GM18868 (cell line): ENCODE data around the gene FEM1C.

Experiments used
- ATAC-seq: cut with Tn5 transposase; IDR thresholded peaks from one replicate; pipeline ENCODE4 v1.9.1; 2021; ENCODE audit warnings: mild to moderate bottlenecking, moderate library complexity; ENCODE audit not compliant: unreplicated experiment

FEM1C gene

DNA sequence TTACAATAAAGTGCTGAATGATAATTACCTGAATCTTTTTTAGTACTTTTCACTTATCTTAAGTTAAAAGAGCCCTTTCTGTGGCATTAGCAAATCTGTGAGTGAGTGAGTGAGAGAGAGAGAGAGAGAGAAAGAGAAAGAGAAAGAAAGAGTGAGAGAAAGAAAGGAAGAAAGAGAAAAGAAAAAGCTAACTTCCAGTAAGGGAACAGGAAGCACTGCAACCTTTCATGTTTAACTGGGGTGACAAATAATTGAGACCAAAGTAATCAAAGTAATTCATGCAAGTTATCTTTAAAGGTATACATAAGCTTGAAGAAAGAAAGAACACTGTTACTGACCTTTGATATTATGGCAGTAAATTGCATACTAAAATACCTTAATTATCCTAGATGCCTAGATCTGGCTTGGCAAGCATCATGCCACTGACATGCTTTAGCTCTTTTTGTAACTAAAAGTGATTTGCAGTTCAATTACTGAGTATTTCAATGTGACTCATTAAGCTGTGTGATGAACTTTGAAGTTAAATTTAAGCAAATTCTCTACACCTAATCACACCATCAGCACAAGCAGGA, 21.7 kb downstream of the FEM1C start:
- ATAC-seq, result no peak

- ATAC-seq, result no peak
Observed at GRCh38 chr5:115520191-115520590, 24.4 kb downstream of the FEM1C start.

DNA sequence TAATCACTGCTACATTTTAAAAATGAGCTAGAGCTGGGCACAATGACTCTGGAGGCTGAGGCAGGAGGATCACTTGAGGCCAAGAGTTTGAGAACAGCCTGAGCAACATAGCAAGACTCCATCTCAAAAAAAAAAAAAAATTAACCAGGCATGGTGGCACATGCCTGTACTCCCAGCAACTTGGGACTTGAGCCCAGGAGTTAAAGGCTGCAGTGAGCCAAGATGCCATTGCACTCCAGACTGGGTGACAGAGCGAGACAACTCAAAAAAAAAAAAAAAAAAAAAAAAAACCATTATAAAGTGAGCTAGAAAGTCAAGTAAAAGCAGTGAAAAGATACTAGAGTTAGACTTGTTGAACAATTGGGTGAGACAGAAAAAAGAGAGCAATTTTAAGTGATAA, 28.2 kb downstream of the FEM1C start:
- no peak for ATAC-seq

DNA sequence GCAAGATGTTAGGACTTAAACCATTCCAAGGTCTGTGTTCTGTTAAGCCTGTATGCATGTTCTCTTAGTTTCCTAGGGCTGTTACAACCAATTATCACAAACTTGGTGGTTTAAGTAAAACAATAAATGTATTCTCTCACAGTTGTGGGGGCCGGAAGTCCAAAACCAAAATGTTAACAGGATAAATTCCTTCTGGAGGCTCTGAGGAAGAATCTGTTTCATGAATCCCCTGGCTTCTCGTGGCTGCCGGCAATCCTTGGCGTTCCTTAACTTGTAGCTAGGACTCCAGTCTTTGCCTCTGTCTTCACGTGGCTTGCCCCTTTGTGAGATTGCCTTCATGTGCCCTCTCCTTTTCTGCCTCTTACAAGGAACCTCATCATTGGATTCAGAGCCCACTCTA, 30.4 kb downstream of the FEM1C start:
- ATAC-seq, result no peak

DNA sequence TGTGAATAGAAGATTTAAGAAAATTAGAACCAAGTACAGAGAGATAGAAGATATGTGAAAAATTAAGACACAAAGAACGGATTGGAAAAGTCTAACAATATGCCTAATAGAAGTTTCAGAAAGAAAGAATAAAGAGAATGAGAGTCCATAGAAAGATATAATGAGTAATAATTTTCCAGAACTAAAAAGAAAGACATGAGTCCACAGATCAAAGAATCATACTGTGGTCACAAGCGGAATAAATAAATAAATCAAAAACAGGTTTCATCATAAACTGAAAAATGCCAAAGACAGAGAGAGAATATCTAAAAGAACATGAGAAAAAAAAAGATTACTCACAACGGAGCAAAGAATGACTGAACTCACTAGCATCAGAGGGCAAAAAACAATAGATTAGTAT, 32.9 kb downstream of the FEM1C start:
- no peak for ATAC-seq

- ATAC-seq, result no peak
Observed at GRCh38 chr5:115510145-115510645, 34.4 kb downstream of the FEM1C start.

DNA sequence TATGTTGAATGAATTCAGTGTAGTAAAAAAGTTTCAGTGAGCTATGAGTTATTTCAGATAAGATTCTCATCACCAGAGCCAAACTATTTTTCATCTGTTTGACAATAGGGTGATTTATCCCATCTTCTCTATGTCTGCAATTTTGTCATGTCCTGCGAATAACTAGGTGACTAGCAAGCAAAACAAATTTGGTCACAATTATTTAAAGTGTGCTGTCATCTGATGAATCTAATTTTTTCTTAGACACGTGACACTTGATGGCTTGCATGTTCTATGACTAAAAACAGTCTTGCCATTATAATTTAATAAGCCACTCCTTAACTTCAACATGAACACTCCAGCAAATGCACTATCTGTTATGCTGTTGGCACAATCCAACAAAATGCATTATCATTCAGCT, 35.0 kb downstream of the FEM1C start:
- no peak for ATAC-seq

- no peak for ATAC-seq
Observed at GRCh38 chr5:115507681-115508080, 36.9 kb downstream of the FEM1C start.

- ATAC-seq, result no peak
Observed at GRCh38 chr5:115503420-115503819, 41.2 kb downstream of the FEM1C start.

GRCh38 chr5:115501464-115502210, 42.9 kb downstream of the FEM1C start:
- no peak for ATAC-seq

- no peak for ATAC-seq
Observed at GRCh38 chr5:115500225-115500624, 44.4 kb downstream of the FEM1C start.

DNA sequence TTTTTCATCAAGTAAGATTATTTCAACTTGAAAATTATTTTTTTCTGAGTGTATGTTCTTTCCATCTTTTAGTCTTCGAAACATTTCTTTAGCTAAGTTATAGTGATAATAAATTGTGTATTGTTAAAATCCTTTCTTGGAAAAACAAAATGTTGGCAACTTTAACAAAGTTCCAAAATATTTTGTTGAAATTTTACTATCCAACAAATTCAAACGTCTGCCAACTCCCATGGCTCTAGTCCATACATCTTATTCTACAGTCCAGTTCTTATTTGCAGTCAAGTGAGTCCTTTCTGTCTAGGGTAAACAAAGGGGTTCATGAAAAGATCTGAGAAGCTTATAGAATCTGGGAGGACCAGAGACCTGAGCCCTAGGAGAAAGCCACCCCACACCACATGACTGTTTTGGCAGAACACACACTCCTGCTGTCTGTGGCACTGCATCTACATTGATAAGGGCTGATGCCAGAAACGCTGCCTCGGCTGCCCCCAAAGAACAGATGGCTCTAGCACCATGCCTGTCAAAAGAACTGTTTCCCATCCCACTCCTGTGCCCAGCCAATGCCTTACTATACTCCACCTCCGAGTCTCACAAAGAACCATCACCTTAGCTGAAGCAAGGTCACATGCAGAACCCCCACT, 47.5 kb downstream of the FEM1C start:
- no peak for ATAC-seq

- peak; percentile 82 for ATAC-seq
Observed at GRCh38 chr5:115494570-115495289, 49.8 kb downstream of the FEM1C start.

DNA sequence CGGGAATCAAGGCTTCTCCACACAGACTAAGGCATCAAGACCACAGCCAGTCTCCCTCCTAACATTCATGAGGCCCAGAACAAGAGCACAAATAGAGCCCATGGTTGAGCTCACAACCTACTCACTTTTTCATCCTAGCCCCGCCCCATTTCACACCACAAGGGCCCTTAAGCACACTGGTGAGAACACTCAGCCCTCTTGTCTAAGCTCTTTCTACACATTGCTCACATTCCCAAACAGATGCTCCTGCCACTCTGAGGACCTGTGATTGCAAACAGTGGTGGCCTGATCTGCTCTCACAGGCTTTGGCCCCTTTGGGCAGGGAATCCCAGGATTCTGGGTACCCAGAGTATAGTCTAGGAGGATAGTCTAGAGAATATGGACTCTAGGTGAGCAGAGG, 54.0 kb downstream of the FEM1C start:
- no peak for ATAC-seq

DNA sequence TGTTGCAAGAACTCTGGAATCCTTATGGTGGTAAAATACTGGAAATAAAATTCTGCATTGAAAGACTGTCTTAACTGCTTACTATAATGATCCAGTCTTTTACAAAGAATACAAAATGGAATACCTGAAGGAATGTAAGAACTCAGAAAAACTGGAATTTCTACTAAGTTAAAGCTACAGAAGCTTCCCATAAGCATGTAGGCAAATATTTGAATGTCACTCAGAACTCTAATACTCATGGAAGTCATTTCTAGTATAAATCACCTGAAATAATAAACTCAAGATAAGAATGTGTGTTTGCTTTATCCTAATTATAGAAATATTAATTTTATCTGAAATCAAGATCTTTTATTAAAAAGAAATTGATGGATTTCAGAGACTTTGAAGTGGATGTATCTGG, 54.8 kb downstream of the FEM1C start:
- ATAC-seq, result no peak

GRCh38 chr5:115487756-115488155, 56.8 kb downstream of the FEM1C start:
- peak; percentile 65 for ATAC-seq

- ATAC-seq, result no peak
Observed at GRCh38 chr5:115487168-115487567, 57.4 kb downstream of the FEM1C start.

DNA sequence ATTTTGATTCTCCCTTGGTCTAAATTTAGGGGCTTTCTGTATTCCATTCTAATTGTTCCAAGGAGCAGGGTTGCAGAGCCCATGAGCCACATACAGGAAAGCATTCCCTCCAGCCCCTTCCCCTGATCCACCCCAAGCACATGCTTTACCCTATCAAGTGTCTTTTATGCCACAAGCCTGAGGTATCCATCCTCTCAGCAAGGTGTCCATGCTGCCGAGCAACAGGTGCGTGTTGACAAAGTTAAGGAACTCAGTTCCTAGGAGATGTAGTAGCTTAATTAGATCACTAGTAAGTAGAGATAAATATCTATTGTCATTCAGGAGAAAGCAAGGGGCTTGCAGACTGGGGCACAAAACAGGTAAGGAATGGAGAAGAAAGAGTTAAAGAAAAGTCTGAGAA, 57.8 kb downstream of the FEM1C start:
- no peak for ATAC-seq

GRCh38 chr5:115484368-115484767, 60.2 kb downstream of the FEM1C start:
- ATAC-seq, result no peak

- no peak for ATAC-seq
Observed at GRCh38 chr5:115480900-115481299, 63.7 kb downstream of the FEM1C start.

GRCh38 chr5:115480271-115480670, 64.3 kb downstream of the FEM1C start:
- ATAC-seq, result peak; percentile 87
